Activated B cell treated with CpG ODN at 0.5 μM for 24 hours (primary cell): ENCODE data around the gene ILDR2. TPM values are rescaled to one million over a fixed set of nuclear protein-coding genes. Genes with fewer than 3 reads are reported as not detected.

ENCODE experiments used
- ATAC-seq: fragments of 200-7000 bp; cut with Tn5 transposase; one replicate; pipeline ENCODE4 v1.10.0; 2021; ENCODE audit warnings: low read depth, mild to moderate bottlenecking, moderate library complexity
- CTCF ChIA-PET: fragments of 350-600 bp; sonication (Branson Sonifier 250); formaldehyde crosslinking; loops from one replicate; lab custom pipeline; 2021; ENCODE audit warnings: antibody characterized with exemption; lab: Charles Lee
- POLR2A ChIA-PET: fragments of 350-600 bp; sonication (Branson Sonifier 250); formaldehyde crosslinking; loops from one replicate; lab custom pipeline; 2021; ENCODE audit warnings: antibody characterized with exemption; lab: Charles Lee
- DNase-seq: peaks from one replicate; pipeline ENCODE4 v3.0.0; 2022
- H3K27ac Mint-ChIP-seq: one replicate; pipeline ENCODE4 v1.8.0; 2020; ENCODE audit warnings: mixed read lengths
- H3K27me3 Mint-ChIP-seq: one replicate; pipeline ENCODE4 v1.8.0; 2021; ENCODE audit warnings: mixed read lengths
- H3K36me3 Mint-ChIP-seq: one replicate; pipeline ENCODE4 v1.8.0; 2021; ENCODE audit warnings: low read depth, mixed read lengths
- H3K4me1 Mint-ChIP-seq: one replicate; pipeline ENCODE4 v1.8.0; 2021; ENCODE audit warnings: mixed read lengths
- H3K4me3 Mint-ChIP-seq: one replicate; pipeline ENCODE4 v1.8.0; 2020; ENCODE audit warnings: mild to moderate bottlenecking, mixed read lengths
- H3K9me3 Mint-ChIP-seq: one replicate; pipeline ENCODE4 v1.8.0; 2020; ENCODE audit warnings: mixed read lengths
- intact Hi-C: fragments of 100-400 bp; cut with micrococcal nuclease; formaldehyde crosslinking; loops from one replicate; pipeline ENCODE4 v1.15.1; 2024
- total RNA-seq: library from RNA; stranded (reverse); gene quantifications from 2 replicates; pipeline ENCODE4 v1.2.3, GENCODE V29; 2022
- TF ChIP-seq, protein P1 (sequence below): fragments of 200-600 bp; IDR thresholded peaks from one replicate; pipeline ENCODE4 v1.8.0; 2022; ENCODE audit warnings: antibody characterized with exemption, mild to moderate bottlenecking

The ILDR2 gene
- total RNA-seq, 1 donor from 2014 or later, result 1.00 TPM

DNA sequence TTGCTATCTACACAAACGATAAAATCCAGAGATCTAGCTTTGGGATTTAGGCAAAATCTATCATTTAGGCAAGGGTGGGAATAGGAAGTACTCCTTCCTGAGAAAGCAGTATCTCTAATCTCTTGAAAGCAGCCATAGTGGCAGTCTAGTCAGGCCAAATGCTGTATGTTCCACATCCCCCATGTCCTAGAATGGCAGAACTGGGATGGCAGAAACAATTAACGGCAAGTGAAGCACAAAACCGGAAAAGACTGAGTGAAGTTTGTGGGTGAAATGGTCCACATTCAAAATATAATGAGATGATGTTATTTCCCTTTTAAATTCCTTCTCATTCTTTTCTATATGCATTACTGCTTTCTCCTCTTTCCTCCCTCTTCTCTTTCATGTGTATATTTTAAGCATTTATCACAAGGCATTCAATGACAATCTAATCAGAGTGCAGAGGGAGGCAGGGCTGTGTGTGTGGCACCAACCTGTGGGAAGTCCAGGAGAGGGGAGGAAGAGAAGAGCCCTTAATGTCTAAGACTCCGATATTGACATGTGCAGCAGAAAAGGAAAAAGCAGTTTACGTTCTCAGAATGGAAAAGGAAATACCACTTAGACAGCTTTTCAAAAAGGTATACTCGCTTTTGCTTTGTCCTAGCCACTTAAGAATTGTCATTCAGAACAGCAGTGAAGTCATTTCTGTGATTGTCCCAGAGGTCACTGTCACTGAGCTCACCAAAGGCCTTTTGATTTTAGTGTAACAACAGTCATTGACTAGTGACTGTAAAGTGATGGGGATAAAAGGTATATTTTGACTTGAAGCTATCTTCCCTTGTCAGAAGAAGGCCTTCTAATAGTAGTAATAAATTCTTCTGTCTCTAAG, 57.0 kb downstream of the ILDR2 start:
- H3K27me3 Mint-ChIP-seq, result peaks cover 26% of the 10 kb centered on the region
- CTCF ChIA-PET, result interaction anchor here (1.3 to 1.9 kb wide), 3 partner anchors 8 to 142 kb away, joined by 7 read pairs; no protein-coding TSS in a partner anchor

DNA sequence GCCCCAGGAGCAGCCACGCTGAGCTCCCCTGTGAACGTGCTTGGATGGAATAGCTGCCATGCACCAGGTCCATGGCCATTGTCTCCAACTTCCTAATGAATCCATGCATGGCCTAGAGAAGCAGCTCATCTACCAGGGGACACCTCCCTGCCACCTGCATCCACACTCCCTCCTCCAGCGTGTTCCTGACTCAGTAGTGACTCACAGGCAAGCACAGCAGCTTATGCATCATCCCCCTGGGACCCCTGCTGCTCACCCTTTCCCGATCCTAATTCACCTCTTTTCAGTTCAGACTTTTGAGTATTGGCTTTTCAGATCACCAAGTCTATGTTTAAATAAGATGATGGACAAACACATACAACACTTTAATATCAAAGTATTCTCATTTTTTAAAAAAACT, 59.4 kb downstream of the ILDR2 start:
- POLR2A ChIA-PET, result no interaction called here

More for the DNA sequence above, 57.0 kb downstream of the ILDR2 start:
- intact Hi-C loops, result no loop called here
- Mint-ChIP-seq H3K9me3 (no peaks in the 10 kb centered on the region), H3K4me3 (no peak overlapping the region), H3K36me3 (no peaks in the 10 kb centered on the region), H3K4me1 (peaks cover 17% of the 10 kb centered on the region), H3K27ac (no peak overlapping the region)
- POLR2A ChIA-PET, result no interaction called here
- DNase-seq (no peak), ATAC-seq (no peak)
- TF ChIP-seq, protein P1, sequence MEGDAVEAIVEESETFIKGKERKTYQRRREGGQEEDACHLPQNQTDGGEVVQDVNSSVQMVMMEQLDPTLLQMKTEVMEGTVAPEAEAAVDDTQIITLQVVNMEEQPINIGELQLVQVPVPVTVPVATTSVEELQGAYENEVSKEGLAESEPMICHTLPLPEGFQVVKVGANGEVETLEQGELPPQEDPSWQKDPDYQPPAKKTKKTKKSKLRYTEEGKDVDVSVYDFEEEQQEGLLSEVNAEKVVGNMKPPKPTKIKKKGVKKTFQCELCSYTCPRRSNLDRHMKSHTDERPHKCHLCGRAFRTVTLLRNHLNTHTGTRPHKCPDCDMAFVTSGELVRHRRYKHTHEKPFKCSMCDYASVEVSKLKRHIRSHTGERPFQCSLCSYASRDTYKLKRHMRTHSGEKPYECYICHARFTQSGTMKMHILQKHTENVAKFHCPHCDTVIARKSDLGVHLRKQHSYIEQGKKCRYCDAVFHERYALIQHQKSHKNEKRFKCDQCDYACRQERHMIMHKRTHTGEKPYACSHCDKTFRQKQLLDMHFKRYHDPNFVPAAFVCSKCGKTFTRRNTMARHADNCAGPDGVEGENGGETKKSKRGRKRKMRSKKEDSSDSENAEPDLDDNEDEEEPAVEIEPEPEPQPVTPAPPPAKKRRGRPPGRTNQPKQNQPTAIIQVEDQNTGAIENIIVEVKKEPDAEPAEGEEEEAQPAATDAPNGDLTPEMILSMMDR, result no peak

DNA sequence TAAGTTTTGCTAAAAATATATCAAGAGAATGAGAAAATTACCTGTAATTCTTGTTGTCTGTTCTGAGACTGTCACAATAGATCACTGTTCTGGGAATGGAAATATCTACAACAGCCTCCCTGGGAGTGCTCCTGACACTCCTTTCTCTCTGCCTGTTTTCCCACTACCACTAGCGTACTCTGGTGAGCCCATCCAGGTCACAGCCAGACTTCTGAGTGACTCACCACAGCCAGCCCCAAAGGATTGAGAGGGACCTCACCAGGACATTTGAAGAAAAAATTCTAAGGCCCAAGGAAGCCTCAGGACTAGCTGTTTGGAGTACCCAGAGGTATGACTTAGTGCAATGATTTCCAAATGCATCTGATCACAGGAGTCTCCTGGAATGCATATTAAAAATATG, 60.3 kb downstream of the ILDR2 start:
- POLR2A ChIA-PET, result no interaction called here
- Mint-ChIP-seq H3K36me3 (no peaks in the 10 kb centered on the region), H3K4me3 (no peak overlapping the region), H3K4me1 (peaks cover under 1% of the 10 kb centered on the region), H3K9me3 (peaks cover 7% of the 10 kb centered on the region), H3K27me3 (peaks cover 14% of the 10 kb centered on the region), H3K27ac (no peak overlapping the region)
- TF ChIP-seq, protein P1, result no peak
- DNase-seq, result no peak
- no peak for ATAC-seq
- intact Hi-C loops, result no loop called here
- CTCF ChIA-PET, result interaction anchor here (14.5 kb wide), 1 partner anchor 143 kb away, joined by 700 read pairs; no protein-coding TSS in a partner anchor

More for the DNA sequence above, 59.4 kb downstream of the ILDR2 start:
- DNase-seq (no peak), ATAC-seq (no peak)
- peaks cover 7% of the 10 kb centered on the region for H3K4me1 Mint-ChIP-seq
- no peaks in the 10 kb centered on the region for H3K36me3 Mint-ChIP-seq
- H3K27ac Mint-ChIP-seq, result no peak overlapping the region
- intact Hi-C loops, result no loop called here
- H3K4me3 Mint-ChIP-seq, result no peak overlapping the region
- CTCF ChIA-PET, result interaction anchor here (14.5 kb wide), 1 partner anchor 142 kb away, joined by 700 read pairs; no protein-coding TSS in a partner anchor
- H3K27me3 Mint-ChIP-seq, result peaks cover 18% of the 10 kb centered on the region
- TF ChIP-seq, protein P1, result no peak
- H3K9me3 Mint-ChIP-seq, result peaks cover 7% of the 10 kb centered on the region

DNA sequence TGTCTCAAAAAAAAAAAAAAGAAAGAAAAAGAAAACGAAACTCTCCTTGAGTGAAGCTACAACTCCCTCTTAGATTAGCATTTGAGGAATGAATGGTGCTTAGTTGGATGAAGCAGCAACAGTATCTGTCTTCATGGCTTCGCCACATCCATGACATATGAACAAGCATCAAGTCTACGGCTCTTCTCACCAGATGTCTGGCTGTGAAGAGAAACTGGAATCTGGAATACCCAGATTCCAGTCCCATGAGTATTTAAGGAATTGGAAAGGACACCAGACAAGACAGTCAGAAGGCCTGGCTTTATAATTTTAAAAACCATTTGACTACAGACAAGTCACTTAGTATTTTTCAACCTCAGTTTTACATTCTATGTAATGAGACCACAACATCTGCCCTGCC, 61.2 kb downstream of the ILDR2 start:
- DNase-seq, result no peak
- no peak for ATAC-seq
- Mint-ChIP-seq H3K4me3 (no peak overlapping the region), H3K27ac (no peak overlapping the region), H3K36me3 (no peaks in the 10 kb centered on the region), H3K9me3 (peaks cover 7% of the 10 kb centered on the region), H3K27me3 (peaks cover 5% of the 10 kb centered on the region), H3K4me1 (no peaks in the 10 kb centered on the region)
- ChIA-PET CTCF (interaction anchor here (14.5 kb wide), 1 partner anchor 144 kb away, joined by 700 read pairs; no protein-coding TSS in a partner anchor), POLR2A (no interaction called here)
- intact Hi-C loops, result loop anchor here (5.0 kb wide), 5 partner anchors 208 to 643 kb away; no protein-coding TSS in a partner anchor
- TF ChIP-seq, protein P1, result no peak

DNA sequence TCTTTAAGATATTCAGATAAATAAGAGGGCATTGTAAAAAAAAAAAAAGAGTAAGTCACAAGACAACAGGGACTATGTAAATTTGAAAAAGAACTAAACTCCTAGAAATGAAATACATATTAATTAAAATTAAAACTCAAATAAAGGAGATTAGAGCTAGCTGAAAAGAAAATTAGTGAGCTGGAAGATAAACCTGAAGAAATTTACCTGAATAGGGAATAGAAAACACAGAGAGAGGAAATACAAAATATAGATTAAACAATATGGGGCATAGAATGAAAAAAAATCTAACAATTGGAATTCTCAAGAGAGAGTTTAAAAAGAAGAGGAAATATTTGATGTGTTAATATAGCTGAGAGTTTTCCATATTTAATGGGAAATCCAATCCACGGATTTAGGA, 63.7 kb downstream of the ILDR2 start:
- ATAC-seq (no peak), DNase-seq (no peak)
- Mint-ChIP-seq H3K4me3 (no peak overlapping the region), H3K9me3 (peaks cover 7% of the 10 kb centered on the region), H3K4me1 (peaks cover 6% of the 10 kb centered on the region), H3K27me3 (no peaks in the 10 kb centered on the region), H3K27ac (no peak overlapping the region), H3K36me3 (no peaks in the 10 kb centered on the region)
- ChIA-PET POLR2A (interaction anchor here (0.8 kb wide), 1 partner anchor 13 kb away, joined by 4 read pairs; no protein-coding TSS in a partner anchor), CTCF (interaction anchor here (0.8 to 14.5 kb wide), 6 partner anchors 11 to 527 kb away, joined by 4 to 700 read pairs (median 10); partner anchors contain the start of gene ILDR2)
- TF ChIP-seq, protein P1, result no peak
- intact Hi-C loops, result loop anchor here (2.0 to 5.0 kb wide), 8 partner anchors 13 to 646 kb away; partner anchors contain the start of genes ILDR2 and POU2F1
